HG03571 (cell line): ENCODE measurements around the gene SULT2B1.

ENCODE experiments used
- ATAC-seq: cut with Tn5 transposase; IDR thresholded peaks from one replicate; pipeline ENCODE4 v1.9.1; 2021; ENCODE audit not compliant: unreplicated experiment

The SULT2B1 gene

GRCh38 chr19:48633148-48634035, 81.4 kb downstream of the SULT2B1 start:
- no peak for ATAC-seq

GRCh38 chr19:48634036-48634342, 82.0 kb downstream of the SULT2B1 start:
- ATAC-seq: no peak

GRCh38 chr19:48634424-48635262, 82.7 kb downstream of the SULT2B1 start:
- no peak for ATAC-seq

- ATAC-seq: no peak
Measured at GRCh38 chr19:48635263-48635965, 83.4 kb downstream of the SULT2B1 start.

- no peak for ATAC-seq
Measured at GRCh38 chr19:48635966-48636858, 84.2 kb downstream of the SULT2B1 start.

- no peak for ATAC-seq
Measured at GRCh38 chr19:48636859-48637448, 85.0 kb downstream of the SULT2B1 start, which contains the start of gene DBP. Gene DBP, minus strand, starts transcription at chr19:48637379. Its CDS starts 385 bp downstream, at chr19:48636994.

GRCh38 chr19:48637449-48637947, 85.5 kb downstream of the SULT2B1 start:
- ATAC-seq: peak; percentile 64

- ATAC-seq: peak; percentile 8
Measured at GRCh38 chr19:48637948-48638830, 86.2 kb downstream of the SULT2B1 start.

GRCh38 chr19:48638831-48639381, 86.9 kb downstream of the SULT2B1 start:
- ATAC-seq: no peak

- ATAC-seq: no peak
Measured at GRCh38 chr19:48639483-48640375, 87.8 kb downstream of the SULT2B1 start.

GRCh38 chr19:48641850-48642249, 89.9 kb downstream of the SULT2B1 start:
- no peak for ATAC-seq

- no peak for ATAC-seq
Measured at GRCh38 chr19:48642862-48643261, 90.9 kb downstream of the SULT2B1 start.

- ATAC-seq: no peak
Measured at GRCh38 chr19:48644355-48644754, 92.4 kb downstream of the SULT2B1 start.

GRCh38 chr19:48644839-48645619, 93.1 kb downstream of the SULT2B1 start:
- ATAC-seq: no peak

GRCh38 chr19:48645620-48646000, 93.6 kb downstream of the SULT2B1 start:
- no peak for ATAC-seq

GRCh38 chr19:48646001-48646721, 94.2 kb downstream of the SULT2B1 start, which contains the start of gene CA11:
Gene CA11, minus strand, starts transcription at chr19:48646187. Its CDS starts 555 bp downstream, at chr19:48645632.
- ATAC-seq: peak; percentile 75
